IPS-18a (cell line): ENCODE measurements around the gene MROH7.

Source experiments
- H3K27ac ChIP-seq: one replicate; pipeline ENCODE4 v1.5.1; 2013; ENCODE audit warnings: low read length
- H3K27me3 ChIP-seq: one replicate; pipeline ENCODE4 v1.6.1; 2013; ENCODE audit warnings: mild to moderate bottlenecking, low read length; ENCODE audit not compliant: control insufficient read depth, insufficient read depth
- H3K36me3 ChIP-seq: one replicate; pipeline ENCODE4 v1.6.1; 2013; ENCODE audit warnings: low read depth, low read length; ENCODE audit not compliant: control insufficient read depth
- H3K4me1 ChIP-seq: one replicate; pipeline ENCODE4 v1.6.1; 2013; ENCODE audit warnings: low read depth, low read length; ENCODE audit not compliant: control insufficient read depth
- H3K4me3 ChIP-seq: one replicate; pipeline ENCODE4 v1.5.1; 2013; ENCODE audit warnings: low read length
- H3K9ac ChIP-seq: one replicate; pipeline ENCODE4 v1.6.1; 2013; ENCODE audit warnings: mild to moderate bottlenecking, low read length, moderate library complexity
- H3K9me3 ChIP-seq: one replicate; pipeline ENCODE4 v1.6.1; 2013; ENCODE audit warnings: low read depth, low read length; ENCODE audit not compliant: control insufficient read depth

The MROH7 gene

GRCh38 chr1:54604051-54604450 is 37.5 kb upstream of the MROH7 start:
- Histone ChIP-seq H3K4me3 (no peak overlapping the region), H3K27ac (no peak overlapping the region), H3K9ac (no peak overlapping the region), H3K9me3 (no peaks in the 10 kb centered on the region), H3K27me3 (no peaks in the 10 kb centered on the region), H3K4me1 (no peaks in the 10 kb centered on the region), H3K36me3 (no peaks in the 10 kb centered on the region)

DNA sequence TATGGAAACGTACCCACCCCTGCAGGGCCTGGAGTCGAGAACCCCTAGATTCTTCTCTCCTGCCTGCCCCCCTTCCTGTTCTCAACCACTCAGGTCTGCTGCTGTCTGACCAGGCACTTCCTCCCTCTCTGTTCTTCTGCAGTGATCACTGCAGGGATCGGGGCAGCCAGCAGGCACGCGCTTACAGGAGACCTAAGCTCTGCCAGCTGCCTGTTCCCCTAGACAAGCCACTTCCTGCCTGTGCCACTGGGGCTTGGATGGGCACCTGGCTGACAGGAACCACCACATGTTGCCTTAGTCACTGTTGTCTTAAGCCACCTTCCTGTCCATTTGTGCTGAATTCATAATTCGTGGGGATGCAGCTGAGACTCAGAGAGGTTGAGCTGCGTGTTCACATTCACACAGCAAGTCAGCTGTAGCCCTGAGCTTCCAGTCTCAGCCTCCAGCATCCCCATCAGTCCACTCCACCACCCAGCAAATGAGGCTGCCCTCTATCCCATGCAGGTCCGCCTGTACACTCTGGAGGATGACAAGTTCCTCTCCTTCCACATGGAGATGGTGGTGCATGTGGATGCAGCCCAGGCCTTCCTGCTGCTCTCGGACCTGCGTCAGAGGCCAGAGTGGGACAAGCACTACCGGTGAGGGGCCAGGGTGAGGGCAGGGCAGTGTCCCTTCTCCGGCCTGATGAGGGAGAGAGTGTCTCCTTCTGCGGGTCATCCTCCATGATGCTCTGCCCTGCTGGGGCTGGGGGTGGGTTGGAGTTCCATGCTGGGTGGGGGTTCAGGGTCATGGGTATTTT is 36.8 kb upstream of the MROH7 start:
- Histone ChIP-seq H3K27me3 (no peaks in the 10 kb centered on the region), H3K4me3 (no peak overlapping the region), H3K4me1 (no peaks in the 10 kb centered on the region), H3K9ac (no peak overlapping the region), H3K9me3 (no peaks in the 10 kb centered on the region), H3K36me3 (no peaks in the 10 kb centered on the region), H3K27ac (no peak overlapping the region)

GRCh38 chr1:54606096-54606989 is 35.2 kb upstream of the MROH7 start:
- Histone ChIP-seq H3K4me1 (no peaks in the 10 kb centered on the region), H3K27me3 (no peaks in the 10 kb centered on the region), H3K4me3 (no peak overlapping the region), H3K9ac (no peak overlapping the region), H3K27ac (no peak overlapping the region), H3K9me3 (no peaks in the 10 kb centered on the region), H3K36me3 (no peaks in the 10 kb centered on the region)

DNA sequence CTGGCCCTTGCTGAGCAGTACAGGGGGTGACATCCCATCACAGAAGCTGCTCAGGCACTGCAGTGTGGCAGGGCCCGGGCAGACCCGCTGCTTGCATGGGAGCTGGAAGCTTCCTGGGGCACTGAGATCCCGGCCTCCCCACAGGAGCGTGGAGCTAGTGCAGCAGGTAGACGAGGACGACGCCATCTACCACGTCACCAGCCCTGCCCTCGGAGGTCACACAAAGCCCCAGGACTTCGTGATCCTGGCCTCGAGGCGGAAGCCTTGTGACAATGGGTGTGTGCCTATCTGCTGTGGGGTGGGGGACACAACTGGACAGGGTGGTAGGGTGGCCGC is 34.6 kb upstream of the MROH7 start:
- Histone ChIP-seq H3K36me3 (no peaks in the 10 kb centered on the region), H3K9me3 (no peaks in the 10 kb centered on the region), H3K27ac (no peak overlapping the region), H3K9ac (no peak overlapping the region), H3K4me1 (peaks cover 3% of the 10 kb centered on the region), H3K4me3 (no peak overlapping the region), H3K27me3 (no peaks in the 10 kb centered on the region)

- Histone ChIP-seq H3K27me3 (no peaks in the 10 kb centered on the region), H3K4me3 (no peak overlapping the region), H3K4me1 (peaks cover 3% of the 10 kb centered on the region), H3K27ac (no peak overlapping the region), H3K9me3 (no peaks in the 10 kb centered on the region), H3K9ac (no peak overlapping the region), H3K36me3 (no peaks in the 10 kb centered on the region)
These were observed 33.6 kb upstream of the MROH7 start for GRCh38 chr1:54607821-54608565.

DNA sequence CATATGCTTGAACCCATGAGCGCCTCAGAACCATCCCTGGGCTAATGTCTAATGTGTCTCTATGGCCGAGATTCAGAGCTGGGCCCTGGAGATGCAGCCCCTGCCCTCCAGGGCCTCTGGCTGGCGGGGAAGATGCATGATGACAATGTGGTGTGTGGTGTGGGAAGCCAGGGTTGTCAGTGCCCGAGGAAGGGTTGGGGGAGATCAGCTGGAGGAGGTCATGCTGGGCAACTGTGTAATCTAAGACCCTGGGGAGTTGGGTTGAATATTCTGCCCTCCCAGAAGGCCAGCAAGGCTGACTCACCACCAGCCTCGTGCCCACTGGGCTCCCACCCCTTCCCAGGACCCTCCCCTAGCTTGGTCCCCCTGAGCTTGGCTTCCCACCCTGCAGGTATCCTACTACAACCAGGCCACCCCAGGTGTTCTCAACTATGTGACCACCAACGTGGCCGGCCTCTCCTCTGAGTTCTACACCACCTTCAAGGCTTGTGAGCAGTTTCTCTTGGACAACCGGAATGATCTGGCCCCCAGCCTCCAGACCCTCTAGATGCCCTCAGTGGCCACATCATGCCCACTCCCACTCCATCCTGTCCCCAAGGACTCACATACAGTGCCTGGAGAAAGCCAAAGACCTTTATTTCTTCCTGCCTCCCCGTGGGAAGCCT is 32.9 kb upstream of the MROH7 start:
- Histone ChIP-seq H3K4me1 (peaks cover 3% of the 10 kb centered on the region), H3K9ac (no peak overlapping the region), H3K9me3 (no peaks in the 10 kb centered on the region)

GRCh38 chr1:54609301-54609921 is 32.2 kb upstream of the MROH7 start:
- H3K9ac ChIP-seq = no peak overlapping the region
- no peaks in the 10 kb centered on the region for H3K9me3 ChIP-seq
- no peaks in the 10 kb centered on the region for H3K36me3 ChIP-seq
- no peak overlapping the region for H3K27ac ChIP-seq
- no peak overlapping the region for H3K4me3 ChIP-seq
- peaks cover 3% of the 10 kb centered on the region for H3K4me1 ChIP-seq
- H3K27me3 ChIP-seq = no peaks in the 10 kb centered on the region

More for the DNA sequence above, 32.9 kb upstream of the MROH7 start:
- H3K4me3 ChIP-seq = no peak overlapping the region
- no peak overlapping the region for H3K27ac ChIP-seq
- H3K36me3 ChIP-seq = no peaks in the 10 kb centered on the region
- H3K27me3 ChIP-seq = no peaks in the 10 kb centered on the region

DNA sequence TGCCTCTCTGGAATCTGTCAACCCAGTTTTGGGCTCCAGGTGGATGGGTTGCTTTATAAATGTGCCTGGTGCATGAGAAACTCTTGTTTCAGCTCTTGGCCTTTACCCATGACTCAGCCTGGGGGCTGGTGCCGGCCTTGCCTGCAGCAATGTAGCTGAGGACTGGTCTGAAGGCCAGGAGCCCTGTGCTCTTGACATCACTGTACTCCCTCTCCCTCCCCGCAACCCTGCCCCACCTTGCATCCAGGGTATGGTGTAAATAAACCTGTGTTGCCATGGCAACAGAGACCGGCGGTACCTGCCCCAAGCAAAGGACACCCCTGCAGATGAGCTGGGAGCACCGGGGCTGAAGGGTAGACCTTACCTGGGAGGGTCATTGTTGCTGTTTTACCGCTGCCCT is 31.5 kb upstream of the MROH7 start:
- H3K4me3 ChIP-seq = no peak overlapping the region
- no peaks in the 10 kb centered on the region for H3K9me3 ChIP-seq
- H3K27ac ChIP-seq = peak overlapping the region; percentile 2
- no peaks in the 10 kb centered on the region for H3K36me3 ChIP-seq
- peaks cover 3% of the 10 kb centered on the region for H3K4me1 ChIP-seq
- H3K27me3 ChIP-seq = no peaks in the 10 kb centered on the region
- H3K9ac ChIP-seq = peak overlapping the region; percentile 1

GRCh38 chr1:54610601-54611580 is 30.7 kb upstream of the MROH7 start:
- H3K27me3 ChIP-seq = no peaks in the 10 kb centered on the region
- H3K9me3 ChIP-seq = no peaks in the 10 kb centered on the region
- H3K27ac ChIP-seq = no peak overlapping the region
- H3K4me3 ChIP-seq = no peak overlapping the region
- H3K9ac ChIP-seq = peak overlapping the region; percentile 1
- H3K4me1 ChIP-seq = peaks cover 3% of the 10 kb centered on the region
- H3K36me3 ChIP-seq = no peaks in the 10 kb centered on the region

GRCh38 chr1:54611621-54612020 is 30.0 kb upstream of the MROH7 start:
- Histone ChIP-seq H3K27me3 (no peaks in the 10 kb centered on the region), H3K36me3 (no peaks in the 10 kb centered on the region), H3K9me3 (no peaks in the 10 kb centered on the region), H3K4me1 (peaks cover 3% of the 10 kb centered on the region), H3K4me3 (no peak overlapping the region), H3K9ac (no peak overlapping the region), H3K27ac (no peak overlapping the region)
